Ramos (cell line): ENCODE results near the gene C10orf67.

Source experiments
- in situ Hi-C: fragments of 300-500 bp; cut with MboI; formaldehyde crosslinking; loops from one replicate; pipeline ENCODE4 v1.14.3; 2022; ENCODE audit warnings: low sequenced_read_pairs; ENCODE audit not compliant: unreplicated experiment

C10orf67 gene

GRCh38 chr10:23200997-23201652 lies 143.5 kb downstream of the C10orf67 start:
- in situ Hi-C loops, result no loop called here

GRCh38 chr10:23200586-23200985 lies 144.0 kb downstream of the C10orf67 start:
- in situ Hi-C loops, result no loop called here

GRCh38 chr10:23199768-23200511 lies 144.7 kb downstream of the C10orf67 start:
- in situ Hi-C loops, result no loop called here

- in situ Hi-C loops, result no loop called here
Observed at GRCh38 chr10:23198940-23199767, 145.4 kb downstream of the C10orf67 start.

- in situ Hi-C loops, result no loop called here
Observed at GRCh38 chr10:23198610-23198939, 146.0 kb downstream of the C10orf67 start.

- in situ Hi-C loops, result no loop called here
Observed at GRCh38 chr10:23197416-23197861, 147.2 kb downstream of the C10orf67 start.

- in situ Hi-C loops, result no loop called here
Observed at GRCh38 chr10:23196915-23197314, 147.7 kb downstream of the C10orf67 start.

- in situ Hi-C loops, result no loop called here
Observed at GRCh38 chr10:23195846-23196600, 148.6 kb downstream of the C10orf67 start.

GRCh38 chr10:23194966-23195845 lies 149.4 kb downstream of the C10orf67 start:
- in situ Hi-C loops, result no loop called here

GRCh38 chr10:23194471-23194965 lies 150.1 kb downstream of the C10orf67 start:
- in situ Hi-C loops, result no loop called here

- in situ Hi-C loops, result no loop called here
Observed at GRCh38 chr10:23193435-23194074, 151.0 kb downstream of the C10orf67 start.

- in situ Hi-C loops, result no loop called here
Observed at GRCh38 chr10:23192712-23193434, 151.7 kb downstream of the C10orf67 start.

- in situ Hi-C loops, result no loop called here
Observed at GRCh38 chr10:23191764-23192711, 152.6 kb downstream of the C10orf67 start, which contains the start of gene PTF1A. Gene PTF1A, plus strand, starts transcription at chr10:23192312. Its CDS starts 219 bp downstream, at chr10:23192531.

- in situ Hi-C loops, result no loop called here
Observed at GRCh38 chr10:23190872-23191763, 153.5 kb downstream of the C10orf67 start.

- in situ Hi-C loops, result no loop called here
Observed at GRCh38 chr10:23189024-23189423, 155.6 kb downstream of the C10orf67 start.

GRCh38 chr10:23187155-23187554 lies 157.4 kb downstream of the C10orf67 start:
- in situ Hi-C loops, result no loop called here
